ENCODE data around the gene HMCN1.

The HMCN1 gene

GRCh38 chr1:185933580-185933979 is 199.4 kb downstream of the HMCN1 start:
- no peaks in the 10 kb centered on the region for H3K27me3 ChIP-seq (ENCODE audit: control insufficient read depth, insufficient read depth, low read length)
- H3K4me1 ChIP-seq (ENCODE audit: control insufficient read depth, insufficient read depth, low read length): peaks cover 3% of the 10 kb centered on the region; the same call in 1 of the 2 replicates
- no peak overlapping the region for H3K4me3 ChIP-seq (ENCODE audit: low read depth, low read length)
- peaks cover 5% of the 10 kb centered on the region; the same call in 1 of the 2 replicates for H3K9me3 ChIP-seq (ENCODE audit: control insufficient read depth, insufficient read depth, low read length)
- no peaks in the 10 kb centered on the region for H3K36me3 ChIP-seq (ENCODE audit: control insufficient read depth, insufficient read depth, low read length)
- H3K27ac ChIP-seq (ENCODE audit: low read depth, low read length): no peak overlapping the region
- no peak overlapping the region for H3K9ac ChIP-seq (ENCODE audit: low read depth, low read length)

- Histone ChIP-seq H3K27me3 (ENCODE audit: control insufficient read depth, insufficient read depth, low read length) (no peaks in the 10 kb centered on the region), H3K9ac (ENCODE audit: low read depth, low read length) (no peak overlapping the region), H3K27ac (ENCODE audit: low read depth, low read length) (no peak overlapping the region), H3K9me3 (ENCODE audit: control insufficient read depth, insufficient read depth, low read length) (peaks cover 5% of the 10 kb centered on the region; the same call in 1 of the 2 replicates), H3K36me3 (ENCODE audit: control insufficient read depth, insufficient read depth, low read length) (no peaks in the 10 kb centered on the region), H3K4me1 (ENCODE audit: control insufficient read depth, insufficient read depth, low read length) (peaks cover 13% of the 10 kb centered on the region), H3K4me3 (ENCODE audit: low read depth, low read length) (no peak overlapping the region)
Observed at GRCh38 chr1:185934476-185935189, 200.4 kb downstream of the HMCN1 start.

GRCh38 chr1:185935360-185935759 is 201.2 kb downstream of the HMCN1 start:
- peaks cover 16% of the 10 kb centered on the region for H3K4me1 ChIP-seq (ENCODE audit: control insufficient read depth, insufficient read depth, low read length)
- H3K9me3 ChIP-seq (ENCODE audit: control insufficient read depth, insufficient read depth, low read length): peaks cover 5% of the 10 kb centered on the region; the same call in 1 of the 2 replicates
- no peaks in the 10 kb centered on the region for H3K27me3 ChIP-seq (ENCODE audit: control insufficient read depth, insufficient read depth, low read length)
- no peak overlapping the region for H3K9ac ChIP-seq (ENCODE audit: low read depth, low read length)
- H3K4me3 ChIP-seq (ENCODE audit: low read depth, low read length): no peak overlapping the region
- H3K27ac ChIP-seq (ENCODE audit: low read depth, low read length): no peak overlapping the region
- H3K36me3 ChIP-seq (ENCODE audit: control insufficient read depth, insufficient read depth, low read length): no peaks in the 10 kb centered on the region

GRCh38 chr1:185936641-185937040 is 202.4 kb downstream of the HMCN1 start:
- H3K36me3 ChIP-seq (ENCODE audit: control insufficient read depth, insufficient read depth, low read length): no peaks in the 10 kb centered on the region
- H3K9me3 ChIP-seq (ENCODE audit: control insufficient read depth, insufficient read depth, low read length): peaks cover 5% of the 10 kb centered on the region; the same call in 1 of the 2 replicates
- H3K4me1 ChIP-seq (ENCODE audit: control insufficient read depth, insufficient read depth, low read length): peaks cover 16% of the 10 kb centered on the region
- H3K27me3 ChIP-seq (ENCODE audit: control insufficient read depth, insufficient read depth, low read length): no peaks in the 10 kb centered on the region
- no peak overlapping the region for H3K27ac ChIP-seq (ENCODE audit: low read depth, low read length)
- no peak overlapping the region for H3K4me3 ChIP-seq (ENCODE audit: low read depth, low read length)
- no peak overlapping the region for H3K9ac ChIP-seq (ENCODE audit: low read depth, low read length)

- Histone ChIP-seq H3K4me1 (ENCODE audit: control insufficient read depth, insufficient read depth, low read length) (peaks cover 16% of the 10 kb centered on the region), H3K4me3 (ENCODE audit: low read depth, low read length) (no peak overlapping the region), H3K36me3 (ENCODE audit: control insufficient read depth, insufficient read depth, low read length) (no peaks in the 10 kb centered on the region), H3K9me3 (ENCODE audit: control insufficient read depth, insufficient read depth, low read length) (peaks cover 5% of the 10 kb centered on the region; the same call in 1 of the 2 replicates), H3K27me3 (ENCODE audit: control insufficient read depth, insufficient read depth, low read length) (no peaks in the 10 kb centered on the region), H3K9ac (ENCODE audit: low read depth, low read length) (no peak overlapping the region), H3K27ac (ENCODE audit: low read depth, low read length) (no peak overlapping the region)
Observed at GRCh38 chr1:185938396-185938795, 204.2 kb downstream of the HMCN1 start.

- no peak overlapping the region for H3K9ac ChIP-seq (ENCODE audit: low read depth, low read length)
- no peak overlapping the region for H3K27ac ChIP-seq (ENCODE audit: low read depth, low read length)
- no peaks in the 10 kb centered on the region for H3K36me3 ChIP-seq (ENCODE audit: control insufficient read depth, insufficient read depth, low read length)
- peaks cover 5% of the 10 kb centered on the region; the same call in 1 of the 2 replicates for H3K9me3 ChIP-seq (ENCODE audit: control insufficient read depth, insufficient read depth, low read length)
- no peaks in the 10 kb centered on the region for H3K27me3 ChIP-seq (ENCODE audit: control insufficient read depth, insufficient read depth, low read length)
- H3K4me1 ChIP-seq (ENCODE audit: control insufficient read depth, insufficient read depth, low read length): peaks cover 24% of the 10 kb centered on the region
- no peak overlapping the region for H3K4me3 ChIP-seq (ENCODE audit: low read depth, low read length)
Observed at GRCh38 chr1:185939142-185939541, 205.0 kb downstream of the HMCN1 start.

- Histone ChIP-seq H3K27me3 (ENCODE audit: control insufficient read depth, insufficient read depth, low read length) (no peaks in the 10 kb centered on the region), H3K4me3 (ENCODE audit: low read depth, low read length) (no peak overlapping the region), H3K4me1 (ENCODE audit: control insufficient read depth, insufficient read depth, low read length) (peaks cover 30% of the 10 kb centered on the region), H3K9me3 (ENCODE audit: control insufficient read depth, insufficient read depth, low read length) (peaks cover 4% of the 10 kb centered on the region; the same call in 1 of the 2 replicates), H3K27ac (ENCODE audit: low read depth, low read length) (no peak overlapping the region), H3K9ac (ENCODE audit: low read depth, low read length) (no peak overlapping the region), H3K36me3 (ENCODE audit: control insufficient read depth, insufficient read depth, low read length) (no peaks in the 10 kb centered on the region)
Observed at GRCh38 chr1:185942961-185943360, 208.8 kb downstream of the HMCN1 start.

GRCh38 chr1:185956881-185957280 is 222.7 kb downstream of the HMCN1 start:
- peaks cover 9% of the 10 kb centered on the region for H3K4me1 ChIP-seq (ENCODE audit: control insufficient read depth, insufficient read depth, low read length)
- H3K9ac ChIP-seq (ENCODE audit: low read depth, low read length): no peak overlapping the region
- no peaks in the 10 kb centered on the region for H3K27me3 ChIP-seq (ENCODE audit: control insufficient read depth, insufficient read depth, low read length)
- no peaks in the 10 kb centered on the region for H3K9me3 ChIP-seq (ENCODE audit: control insufficient read depth, insufficient read depth, low read length)
- no peak overlapping the region for H3K4me3 ChIP-seq (ENCODE audit: low read depth, low read length)
- no peaks in the 10 kb centered on the region for H3K36me3 ChIP-seq (ENCODE audit: control insufficient read depth, insufficient read depth, low read length)
- no peak overlapping the region for H3K27ac ChIP-seq (ENCODE audit: low read depth, low read length)

- H3K27ac ChIP-seq (ENCODE audit: low read depth, low read length): no peak overlapping the region
- H3K36me3 ChIP-seq (ENCODE audit: control insufficient read depth, insufficient read depth, low read length): no peaks in the 10 kb centered on the region
- H3K9ac ChIP-seq (ENCODE audit: low read depth, low read length): no peak overlapping the region
- H3K9me3 ChIP-seq (ENCODE audit: control insufficient read depth, insufficient read depth, low read length): no peaks in the 10 kb centered on the region
- peaks cover 9% of the 10 kb centered on the region for H3K4me1 ChIP-seq (ENCODE audit: control insufficient read depth, insufficient read depth, low read length)
- H3K4me3 ChIP-seq (ENCODE audit: low read depth, low read length): no peak overlapping the region
- no peaks in the 10 kb centered on the region for H3K27me3 ChIP-seq (ENCODE audit: control insufficient read depth, insufficient read depth, low read length)
Observed at GRCh38 chr1:185957441-185958363, 223.5 kb downstream of the HMCN1 start.

- peaks cover 14% of the 10 kb centered on the region for H3K4me1 ChIP-seq (ENCODE audit: control insufficient read depth, insufficient read depth, low read length)
Observed at GRCh38 chr1:185960422-185961321, 226.5 kb downstream of the HMCN1 start.

More at GRCh38 chr1:185960422-185961321, 226.5 kb downstream of the HMCN1 start:
- Histone ChIP-seq H3K9me3 (ENCODE audit: control insufficient read depth, insufficient read depth, low read length) (no peaks in the 10 kb centered on the region), H3K27ac (ENCODE audit: low read depth, low read length) (no peak overlapping the region), H3K9ac (ENCODE audit: low read depth, low read length) (no peak overlapping the region), H3K36me3 (ENCODE audit: control insufficient read depth, insufficient read depth, low read length) (no peaks in the 10 kb centered on the region), H3K27me3 (ENCODE audit: control insufficient read depth, insufficient read depth, low read length) (no peaks in the 10 kb centered on the region), H3K4me3 (ENCODE audit: low read depth, low read length) (no peak overlapping the region)

Data from HUES48 (cell line).